Endothelial cell of umbilical vein (primary cell): ENCODE measurements around the gene ABCC10. TPM values are rescaled to one million over a fixed set of nuclear protein-coding genes. Genes with fewer than 3 reads are reported as not detected.

Source experiments
- BruUV-seq: library from RNA; stranded (reverse); fragments of 400-500 nt; replicated peaks from 2 replicates; lab custom pipeline; 2021; lab: Mats Ljungman, UMichigan
- CTCF ChIA-PET: fragments of 300-600, 350-600 bp; sonication (Branson Sonifier 250); formaldehyde crosslinking; loops from one replicate; lab custom pipeline; 2021; ENCODE audit warnings: antibody characterized with exemption, inconsistent platforms; lab: Charles Lee
- POLR2A ChIA-PET: fragments of 300-600, 350-600 bp; sonication (Branson Sonifier 250); formaldehyde crosslinking; loops from one replicate; lab custom pipeline; 2021; ENCODE audit warnings: antibody characterized with exemption, inconsistent platforms; lab: Charles Lee
- DNase-seq: peaks from one replicate; pipeline ENCODE4 v3.0.0-alpha.2; 2011; ENCODE audit warnings: low read depth, low spot score
- FAIRE-seq: peaks from 2 replicates; lab custom pipeline; 2011; peaks lifted over from hg19 to GRCh38; lab: Jason Lieb, UNC
- H2AFZ ChIP-seq: 2 replicates; pipeline ENCODE4 v1.6.0; 2012; ENCODE audit warnings: low read depth, low read length, control low read depth, inconsistent platforms
- H3K27ac ChIP-seq: 2 replicates; pipeline ENCODE4 v1.5.1; 2011; ENCODE audit warnings: low read depth, mild to moderate bottlenecking, control low read depth, low read length, moderate library complexity; ENCODE audit not compliant: insufficient read depth
- H3K27me3 ChIP-seq, 2 experiments: 2 replicates each; pipeline versions ENCODE4 v1.6.0 to v1.6.1; 2011; ENCODE audit warnings: low read length in 2 of 2, mixed read lengths in 1 of 2; ENCODE audit not compliant: control insufficient read depth in 2 of 2, insufficient read depth in 2 of 2
- H3K36me3 ChIP-seq, 2 experiments: 2 replicates in 1 of 2; 3 replicates in 1 of 2; pipeline ENCODE4 v1.5.1; 2011; ENCODE audit warnings: low read length in 2 of 2, mild to moderate bottlenecking in 1 of 2, moderate library complexity in 1 of 2; ENCODE audit not compliant: control insufficient read depth in 2 of 2, insufficient read depth in 2 of 2; ENCODE audit errors: extremely low read depth in 1 of 2
- H3K4me1 ChIP-seq: 3 replicates; pipeline ENCODE4 v1.5.1; 2011; ENCODE audit warnings: mild to moderate bottlenecking, low read length; ENCODE audit not compliant: control insufficient read depth, insufficient read depth; ENCODE audit errors: extremely low read depth
- H3K4me2 ChIP-seq: 2 replicates; pipeline ENCODE4 v1.6.1; 2011; ENCODE audit warnings: low read length, control low read depth, mixed read lengths; ENCODE audit not compliant: insufficient read depth
- H3K4me3 ChIP-seq, 3 experiments: fragments of 200-600 bp in 1 of 3; sonication (generic), shearing (Covaris generic) in 1 of 3; replicated peaks in 1 of 3; 2 replicates each; pipeline ENCODE4 v1.5.1; 2011 to 2016; ENCODE audit warnings: control low read depth in 3 of 3, low read length in 3 of 3, mild to moderate bottlenecking in 2 of 3, inconsistent platforms in 1 of 3, low read depth in 1 of 3, moderate library complexity in 1 of 3; ENCODE audit not compliant: insufficient read depth in 1 of 3
- H3K79me2 ChIP-seq: 2 replicates; pipeline ENCODE4 v1.6.0; 2012; ENCODE audit warnings: low read length, inconsistent platforms; ENCODE audit not compliant: control insufficient read depth, insufficient read depth
- H3K9ac ChIP-seq: replicated peaks from 2 replicates; pipeline ENCODE3; 2011; ENCODE audit warnings: low read length, control low read depth; ENCODE audit not compliant: insufficient read depth; ENCODE audit errors: extremely low read depth
- H3K9me1 ChIP-seq: replicated peaks from 3 replicates; pipeline ENCODE4 v1.6.0; 2011; ENCODE audit warnings: mild to moderate bottlenecking, low read length; ENCODE audit not compliant: control insufficient read depth, insufficient read depth; ENCODE audit errors: extremely low read depth
- H3K9me3 ChIP-seq: replicated peaks from 2 replicates; pipeline ENCODE4 v1.5.1; 2012; ENCODE audit warnings: low read length, inconsistent platforms; ENCODE audit not compliant: control insufficient read depth, insufficient read depth
- H4K20me1 ChIP-seq: replicated peaks from 2 replicates; pipeline ENCODE3; 2011; ENCODE audit warnings: mild to moderate bottlenecking, low read length; ENCODE audit not compliant: control insufficient read depth, insufficient read depth; ENCODE audit errors: extremely low read depth
- EZH2 ChIP-seq: IDR thresholded peaks from 2 replicates; pipeline ENCODE4 v1.6.1; 2012; ENCODE audit warnings: borderline replicate concordance, low read depth, mild to moderate bottlenecking, moderate library complexity, low read length, inconsistent platforms; ENCODE audit not compliant: severe bottlenecking
- FOS ChIP-seq: IDR thresholded peaks from 2 replicates; pipeline ENCODE4 v1.6.1; 2011; ENCODE audit warnings: mild to moderate bottlenecking, low read length, moderate library complexity, borderline replicate concordance; ENCODE audit not compliant: insufficient read depth
- GATA2 ChIP-seq: IDR thresholded peaks from 2 replicates; pipeline ENCODE4 v1.7.0; 2011; ENCODE audit warnings: low read depth, mild to moderate bottlenecking, moderate library complexity, mixed read lengths, low read length; ENCODE audit not compliant: insufficient read length, insufficient read depth
- JUN ChIP-seq: IDR thresholded peaks from 2 replicates; pipeline ENCODE4 v1.6.1; 2011; ENCODE audit warnings: borderline replicate concordance, low read depth; ENCODE audit not compliant: insufficient read length, insufficient read depth
- MYC ChIP-seq: IDR thresholded peaks from one replicate; pipeline ENCODE4 v1.6.1; 2011; ENCODE audit warnings: mild to moderate bottlenecking, low read depth, low read length
- POLR2A ChIP-seq: IDR thresholded peaks from 2 replicates; pipeline ENCODE4 v1.6.1; 2012; ENCODE audit warnings: low read depth, mild to moderate bottlenecking, control low read depth, low read length
- POLR2AphosphoS5 ChIP-seq: IDR thresholded peaks from 2 replicates; pipeline ENCODE4 v1.6.1; 2012; ENCODE audit warnings: low read depth, mild to moderate bottlenecking, control low read depth, low read length, moderate library complexity; ENCODE audit not compliant: insufficient read depth
- dilution Hi-C: fragments of 300-500 bp; cut with MboI; formaldehyde crosslinking; loops from one replicate; pipeline ENCODE4 v1.15.0; 2019; ENCODE audit warnings: low sequenced_read_pairs; ENCODE audit not compliant: extremely low pct_ligation_motif_present
- intact Hi-C: fragments of 100-400 bp; cut with micrococcal nuclease; formaldehyde crosslinking; loops from one replicate; pipeline ENCODE4 v1.10.0; 2022
- polyA plus RNA-seq, 4 experiments: library from polyadenylated mRNA; depleted of rRNA in 3 of 4; stranded (reverse) in 3 of 4; unstranded in 1 of 4; fragments of >200 nt; gene quantifications; 2 replicates each; pipeline versions ENCODE4 v1.2.1 to v1.2.3, GENCODE V29; 2011 to 2012; ENCODE audit warnings: missing spikeins in 1 of 4
- total RNA-seq: library from RNA; stranded (reverse); gene quantifications from 2 replicates; pipeline ENCODE4 v1.2.3, GENCODE V29; 2021
- TF ChIP-seq, protein P1 (sequence below), 2 donors: IDR thresholded peaks; 1 replicate in 1 of 2; 2 replicates in 1 of 2; pipeline ENCODE4 v1.5.1; 2011; ENCODE audit warnings: low read length in 2 of 2, mild to moderate bottlenecking in 2 of 2, moderate library complexity in 2 of 2, control low read depth in 1 of 2, inconsistent platforms in 1 of 2, low read depth in 1 of 2; ENCODE audit not compliant: insufficient read depth in 1 of 2; ENCODE audit errors: extremely low read depth in 1 of 2
- TF ChIP-seq, protein P2 (sequence below): IDR thresholded peaks from 2 replicates; pipeline ENCODE4 v1.6.1; 2011; ENCODE audit not compliant: insufficient read depth, insufficient read length

Gene ABCC10
- total and polyA plus RNA-seq, 2 donors (not counting 3 experiments of a cell fraction or from before 2014, with no cell fraction given): 29.2 to 37.9 TPM

DNA sequence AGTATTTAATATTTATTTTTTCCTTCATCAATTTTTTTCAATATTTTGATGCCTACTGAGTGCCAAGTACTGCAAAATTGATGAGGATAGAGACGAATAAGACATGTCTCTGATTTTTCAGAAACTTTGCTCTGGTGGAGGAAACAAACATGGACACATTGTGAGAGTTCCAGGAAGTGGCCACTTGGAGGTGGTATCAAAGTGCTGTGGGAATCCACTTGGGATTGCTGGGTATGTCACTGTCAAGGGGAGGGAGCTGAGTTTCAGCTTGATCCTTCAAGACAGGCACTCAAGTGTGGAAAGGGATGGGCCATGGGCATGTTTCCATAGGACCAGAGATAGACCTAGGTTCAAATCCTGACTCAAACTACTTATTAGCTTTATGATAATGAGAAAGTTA is 24.5 kb upstream of the ABCC10 start:
- no TSS peak for BruUV-seq
- H3K27me3 ChIP-seq: peaks cover 9% of the 10 kb centered on the region in 2 experiments
- H4K20me1 ChIP-seq: no peaks in the 10 kb centered on the region
- intact Hi-C loops (no loop called here), dilution Hi-C loops (no loop called here)
- FAIRE-seq: no peak
- H3K9me1 ChIP-seq: no peaks in the 10 kb centered on the region
- no peaks in the 10 kb centered on the region for H3K9me3 ChIP-seq
- TF ChIP-seq MYC (no peak), GATA2 (no peak), FOS (no peak), JUN (no peak), EZH2 (no peak), POLR2A (no peak), POLR2AphosphoS5 (no peak)
- TF ChIP-seq, protein P1, sequence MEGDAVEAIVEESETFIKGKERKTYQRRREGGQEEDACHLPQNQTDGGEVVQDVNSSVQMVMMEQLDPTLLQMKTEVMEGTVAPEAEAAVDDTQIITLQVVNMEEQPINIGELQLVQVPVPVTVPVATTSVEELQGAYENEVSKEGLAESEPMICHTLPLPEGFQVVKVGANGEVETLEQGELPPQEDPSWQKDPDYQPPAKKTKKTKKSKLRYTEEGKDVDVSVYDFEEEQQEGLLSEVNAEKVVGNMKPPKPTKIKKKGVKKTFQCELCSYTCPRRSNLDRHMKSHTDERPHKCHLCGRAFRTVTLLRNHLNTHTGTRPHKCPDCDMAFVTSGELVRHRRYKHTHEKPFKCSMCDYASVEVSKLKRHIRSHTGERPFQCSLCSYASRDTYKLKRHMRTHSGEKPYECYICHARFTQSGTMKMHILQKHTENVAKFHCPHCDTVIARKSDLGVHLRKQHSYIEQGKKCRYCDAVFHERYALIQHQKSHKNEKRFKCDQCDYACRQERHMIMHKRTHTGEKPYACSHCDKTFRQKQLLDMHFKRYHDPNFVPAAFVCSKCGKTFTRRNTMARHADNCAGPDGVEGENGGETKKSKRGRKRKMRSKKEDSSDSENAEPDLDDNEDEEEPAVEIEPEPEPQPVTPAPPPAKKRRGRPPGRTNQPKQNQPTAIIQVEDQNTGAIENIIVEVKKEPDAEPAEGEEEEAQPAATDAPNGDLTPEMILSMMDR (IDR thresholded peaks at IDR 0.05; ENCODE audit: extremely low read depth in 1 of 2, insufficient read depth in 1 of 2, low read depth in 1 of 2, low read length in 2 of 2): no peak
- TF ChIP-seq, protein P2, sequence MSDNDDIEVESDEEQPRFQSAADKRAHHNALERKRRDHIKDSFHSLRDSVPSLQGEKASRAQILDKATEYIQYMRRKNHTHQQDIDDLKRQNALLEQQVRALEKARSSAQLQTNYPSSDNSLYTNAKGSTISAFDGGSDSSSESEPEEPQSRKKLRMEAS: no peak
- CTCF ChIA-PET: interaction anchor here (0.9 to 1.9 kb wide), 2 partner anchors 9 to 34 kb away, joined by 4 read pairs; no protein-coding TSS in a partner anchor
- no peak overlapping the region for H3K4me3 ChIP-seq
- DNase-seq: no peak
- no peak overlapping the region for H2AFZ ChIP-seq
- no peaks in the 10 kb centered on the region for H3K4me1 ChIP-seq
- H3K36me3 ChIP-seq: no peaks in the 10 kb centered on the region
- no peak overlapping the region for H3K9ac ChIP-seq
- no peaks in the 10 kb centered on the region for H3K79me2 ChIP-seq
- H3K4me2 ChIP-seq: no peak overlapping the region
- POLR2A ChIA-PET: no interaction called here
- no peak overlapping the region for H3K27ac ChIP-seq
